ENCODE measurements around the gene TMEM132A.

GRCh38 chr11:60954421-60954820 is 30.2 kb downstream of the TMEM132A start:
- TF ChIP-seq MAX (IDR thresholded peaks at IDR 0.05; ENCODE audit: low read depth, low read length) (no peak), POLR2A (IDR thresholded peaks at IDR 0.05; ENCODE audit: extremely low read depth, insufficient read length) (no peak)

All from NB4 (cell line).